GM12873 (cell line): Measurements from ENCODE around the gene COQ8A.

Source experiments
- CTCF ChIP-seq: IDR thresholded peaks from 2 replicates; pipeline ENCODE4 v1.5.1; 2012; ENCODE audit warnings: low read depth, mild to moderate bottlenecking, moderate library complexity, low read length, control low read depth; ENCODE audit not compliant: insufficient read depth; ENCODE audit errors: missing control alignments

COQ8A gene

DNA sequence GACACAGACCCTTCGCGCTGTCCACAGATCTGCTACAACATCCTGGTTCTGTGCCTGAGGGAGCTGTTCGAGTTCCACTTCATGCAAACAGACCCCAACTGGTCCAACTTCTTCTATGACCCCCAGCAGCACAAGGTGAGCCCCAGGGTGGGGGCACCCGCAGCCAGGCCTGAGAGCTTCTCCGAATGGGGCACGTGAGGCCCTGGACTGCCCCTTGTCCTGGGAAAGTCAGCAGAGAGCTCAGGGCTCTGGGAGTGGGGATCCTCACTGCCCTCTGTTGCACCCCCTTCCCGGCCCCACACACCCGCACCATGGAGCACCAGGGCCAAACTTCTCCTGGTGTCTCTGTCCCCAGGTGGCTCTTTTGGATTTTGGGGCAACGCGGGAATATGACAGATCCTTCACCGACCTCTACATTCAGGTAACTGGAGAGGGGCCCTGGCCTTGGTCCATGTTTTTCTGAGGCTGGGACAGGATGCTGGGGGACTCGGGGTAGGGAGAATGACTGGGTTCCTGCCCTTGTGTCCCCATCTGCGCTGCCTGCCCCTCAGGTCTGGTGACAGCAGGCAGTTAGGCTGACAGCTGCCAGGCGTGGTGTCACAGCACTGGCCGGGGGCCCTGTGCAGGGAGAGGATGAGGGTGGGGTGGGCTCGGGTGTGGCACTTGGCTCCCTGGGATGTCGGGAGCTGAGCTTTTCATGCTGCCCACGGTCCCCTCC is 44.6 kb downstream of the COQ8A start:
- no peak for TF ChIP-seq CTCF

DNA sequence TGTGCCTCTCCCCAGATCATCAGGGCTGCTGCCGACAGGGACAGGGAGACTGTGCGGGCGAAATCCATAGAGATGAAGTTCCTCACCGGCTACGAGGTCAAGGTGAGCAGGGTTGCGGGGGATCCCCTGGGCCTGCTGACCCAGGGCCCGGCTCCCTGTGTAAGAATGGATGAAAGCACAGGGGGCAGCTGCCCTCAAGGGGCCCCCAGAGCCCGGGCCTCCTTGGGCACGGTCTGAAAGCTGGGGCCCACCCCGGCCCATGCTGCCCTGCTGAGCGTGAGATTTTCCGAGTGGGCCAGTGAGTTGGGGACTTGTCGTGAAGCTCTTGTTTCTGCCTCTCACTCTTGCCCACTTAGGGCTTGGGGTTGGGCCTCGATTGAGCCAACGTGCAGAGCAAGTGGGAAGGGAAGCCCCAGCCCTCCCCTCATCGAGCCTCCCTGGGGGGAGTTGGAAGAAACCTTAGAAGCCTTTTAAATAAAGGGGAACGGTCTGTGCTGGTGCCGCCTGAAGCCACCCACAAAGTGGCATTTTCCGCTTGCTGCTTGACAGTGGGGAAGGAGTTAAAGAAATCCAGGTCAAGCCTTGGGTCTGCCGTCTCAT is 45.2 kb downstream of the COQ8A start:
- no peak for TF ChIP-seq CTCF

- no peak for TF ChIP-seq CTCF
Observed at GRCh38 chr1:226985839-226986463, 45.9 kb downstream of the COQ8A start.

GRCh38 chr1:226986496-226987178 is 46.5 kb downstream of the COQ8A start:
- no peak for TF ChIP-seq CTCF

GRCh38 chr1:226987179-226987536 is 47.1 kb downstream of the COQ8A start:
- TF ChIP-seq CTCF, result no peak

- TF ChIP-seq CTCF, result no peak
Observed at GRCh38 chr1:226987623-226988333, 47.7 kb downstream of the COQ8A start.

GRCh38 chr1:226988334-226988666 is 48.2 kb downstream of the COQ8A start:
- no peak for TF ChIP-seq CTCF
